Karpas-422 (cell line): ENCODE measurements around the gene C11orf97. TPM values are rescaled to one million over a fixed set of nuclear protein-coding genes. Genes with fewer than 3 reads are reported as not detected.

Experiments
- DNase-seq: peaks from one replicate; pipeline ENCODE4 v3.0.0-alpha.2; 2015
- H2AFZ ChIP-seq: fragments of 200-600 bp; sonication (generic); 2 replicates; pipeline ENCODE4 v1.6.1; 2014; ENCODE audit warnings: antibody characterized with exemption, low read length, mixed read lengths
- H3K27ac ChIP-seq: fragments of 200-600 bp; sonication (generic); 2 replicates; pipeline ENCODE4 v1.5.1; 2014; ENCODE audit warnings: mild to moderate bottlenecking, low read length, moderate library complexity
- H3K27me3 ChIP-seq: fragments of 200-600 bp; sonication (generic); 2 replicates; pipeline ENCODE4 v1.6.1; 2014; ENCODE audit warnings: low read length, mixed read lengths
- H3K36me3 ChIP-seq: fragments of 200-600 bp; sonication (generic); 2 replicates; pipeline ENCODE4 v1.6.1; 2014; ENCODE audit warnings: low read length, mixed read lengths; ENCODE audit not compliant: insufficient read depth
- H3K4me1 ChIP-seq: fragments of 200-600 bp; sonication (generic); 2 replicates; pipeline ENCODE4 v1.6.1; 2014; ENCODE audit warnings: mild to moderate bottlenecking, low read length, mixed read lengths
- H3K4me2 ChIP-seq: fragments of 200-600 bp; sonication (generic); 2 replicates; pipeline ENCODE4 v1.6.1; 2014; ENCODE audit warnings: low read length, low read depth, mild to moderate bottlenecking; ENCODE audit not compliant: poor library complexity, severe bottlenecking
- H3K4me3 ChIP-seq: fragments of 200-600 bp; sonication (generic); 2 replicates; pipeline ENCODE4 v1.5.1; 2014; ENCODE audit warnings: mild to moderate bottlenecking, antibody characterized with exemption, low read length, mixed read lengths
- H3K79me2 ChIP-seq: fragments of 200-600 bp; sonication (generic); 2 replicates; pipeline ENCODE4 v1.6.1; 2014; ENCODE audit warnings: mild to moderate bottlenecking, low read length, mixed read lengths
- H3K9ac ChIP-seq: fragments of 200-600 bp; sonication (generic); 2 replicates; pipeline ENCODE4 v1.6.0; 2014; ENCODE audit warnings: low read length
- H3K9me2 ChIP-seq: fragments of 200-600 bp; sonication (generic), shearing (Covaris generic); replicated peaks from 2 replicates; pipeline ENCODE4 v1.6.0; 2014; ENCODE audit warnings: mild to moderate bottlenecking, low read length, moderate library complexity; ENCODE audit not compliant: insufficient read depth
- H3K9me3 ChIP-seq: fragments of 300-700, 200-600 bp; sonication (generic); 2 replicates; pipeline ENCODE4 v1.6.1; 2014; ENCODE audit warnings: low read length, mixed read lengths
- H4K20me1 ChIP-seq: fragments of 200-600 bp; sonication (generic); 2 replicates; pipeline ENCODE4 v1.6.1; 2014; ENCODE audit warnings: mild to moderate bottlenecking, antibody characterized with exemption, low read length, low read depth; ENCODE audit not compliant: insufficient read depth
- total RNA-seq: library from RNA; depleted of rRNA; stranded (reverse); fragments of >200 nt; shearing (Covaris generic); gene quantifications from 2 replicates; pipeline ENCODE4 v1.2.3, GENCODE V29; 2014; ENCODE audit warnings: low replicate concordance

C11orf97 gene
- total RNA-seq, 1 experiment from 2014 or later = not detected

DNA sequence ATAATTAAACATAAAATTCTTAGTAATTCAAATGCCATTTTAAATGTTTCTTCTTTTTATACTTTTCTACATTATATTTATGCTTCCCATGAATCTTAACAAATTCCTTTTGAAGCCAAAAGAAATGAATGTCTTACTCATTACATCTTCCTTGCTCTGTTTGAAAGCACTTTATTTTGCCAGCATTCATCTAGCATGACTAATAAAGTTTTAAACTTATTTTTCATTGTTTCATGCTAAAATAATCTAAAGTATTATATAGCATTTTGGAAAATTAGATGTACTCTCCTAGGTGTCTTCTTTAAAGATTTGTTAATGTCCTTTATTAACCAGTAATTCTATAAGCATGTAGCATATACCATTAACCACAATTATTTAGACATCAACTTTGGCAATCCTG is 45.2 kb downstream of the C11orf97 start:
- Histone ChIP-seq H2AFZ (no peak overlapping the region), H3K27me3 (no peaks in the 10 kb centered on the region), H3K4me1 (no peaks in the 10 kb centered on the region), H3K27ac (no peak overlapping the region), H3K4me3 (no peak overlapping the region), H3K79me2 (no peaks in the 10 kb centered on the region), H4K20me1 (no peaks in the 10 kb centered on the region), H3K9ac (no peak overlapping the region), H3K36me3 (no peaks in the 10 kb centered on the region), H3K9me3 (no peaks in the 10 kb centered on the region), H3K9me2 (no peaks in the 10 kb centered on the region), H3K4me2 (no peak overlapping the region)
- no peak for DNase-seq

DNA sequence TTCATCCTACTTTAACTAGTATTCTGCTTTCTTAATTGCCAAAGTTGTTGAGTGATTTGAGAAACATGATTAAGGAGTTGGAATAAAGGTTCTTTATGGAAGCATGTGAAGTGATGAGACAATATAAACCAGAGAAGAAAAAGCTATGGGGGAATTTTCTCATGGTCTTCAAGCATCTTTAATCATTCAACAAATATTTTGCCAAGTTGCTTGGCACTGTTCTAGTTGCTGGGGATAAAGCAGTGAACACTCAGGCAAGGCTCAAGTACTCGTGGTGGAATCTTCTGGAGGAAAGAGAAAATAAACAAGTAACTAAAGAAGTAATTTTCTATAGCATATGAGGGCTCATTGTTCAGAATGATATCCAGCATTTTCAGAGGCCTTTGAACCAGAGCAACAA is 45.7 kb downstream of the C11orf97 start:
- Histone ChIP-seq H2AFZ (no peak overlapping the region), H3K27ac (no peak overlapping the region), H3K4me1 (no peaks in the 10 kb centered on the region), H3K4me3 (no peak overlapping the region), H3K79me2 (no peaks in the 10 kb centered on the region), H3K36me3 (no peaks in the 10 kb centered on the region), H4K20me1 (no peaks in the 10 kb centered on the region), H3K9ac (no peak overlapping the region), H3K9me3 (no peaks in the 10 kb centered on the region), H3K4me2 (no peak overlapping the region), H3K9me2 (no peaks in the 10 kb centered on the region), H3K27me3 (no peaks in the 10 kb centered on the region)
- DNase-seq = no peak

DNA sequence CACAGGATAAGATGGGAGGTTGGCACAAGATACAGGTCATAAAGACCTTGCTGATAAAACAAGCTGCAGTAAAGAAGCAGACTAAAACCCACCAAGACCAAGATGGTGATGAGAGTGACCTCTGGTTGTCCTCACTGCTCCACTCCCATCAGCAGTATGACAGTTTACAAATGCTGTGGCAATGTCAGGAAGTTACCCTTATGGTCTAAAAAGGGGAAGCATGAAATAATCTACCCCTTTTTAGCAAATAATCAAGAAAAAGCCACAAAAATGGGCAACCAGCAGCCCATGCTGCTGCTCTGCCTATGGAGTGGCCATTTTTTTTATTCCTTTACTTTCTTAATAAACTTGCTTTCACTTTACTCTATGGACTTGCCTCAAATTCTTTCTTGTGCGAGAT is 46.2 kb downstream of the C11orf97 start:
- DNase-seq = no peak
- Histone ChIP-seq H2AFZ (no peak overlapping the region), H3K4me1 (no peaks in the 10 kb centered on the region), H3K9me2 (no peaks in the 10 kb centered on the region), H4K20me1 (no peaks in the 10 kb centered on the region), H3K27ac (no peak overlapping the region), H3K4me2 (no peak overlapping the region), H3K4me3 (no peak overlapping the region), H3K9ac (no peak overlapping the region), H3K27me3 (no peaks in the 10 kb centered on the region), H3K36me3 (no peaks in the 10 kb centered on the region), H3K79me2 (no peaks in the 10 kb centered on the region), H3K9me3 (no peaks in the 10 kb centered on the region)

DNA sequence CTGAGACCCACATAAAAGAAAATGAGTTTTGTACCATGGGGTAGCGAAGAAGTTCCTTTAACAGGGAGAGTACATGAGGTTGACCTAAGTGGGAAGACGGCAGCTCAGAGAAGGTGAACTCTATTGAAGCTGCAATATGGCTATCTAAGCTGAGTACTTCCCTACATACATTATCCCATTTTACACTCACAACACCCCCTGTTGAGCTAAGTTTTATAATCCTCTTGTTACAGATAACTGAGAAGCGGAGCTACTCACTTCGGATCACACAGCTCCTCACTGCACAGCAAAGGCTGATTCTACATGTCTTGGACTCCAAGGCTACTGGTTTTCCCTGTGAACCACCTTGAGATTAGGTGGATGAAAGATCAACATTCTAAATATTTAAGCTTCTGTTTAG is 46.7 kb downstream of the C11orf97 start:
- no peak overlapping the region for H3K4me3 ChIP-seq
- H2AFZ ChIP-seq = no peak overlapping the region
- H3K4me2 ChIP-seq = no peak overlapping the region
- no peaks in the 10 kb centered on the region for H4K20me1 ChIP-seq
- H3K27ac ChIP-seq = no peak overlapping the region
- no peaks in the 10 kb centered on the region for H3K36me3 ChIP-seq
- H3K9me3 ChIP-seq = no peaks in the 10 kb centered on the region
- H3K27me3 ChIP-seq = no peaks in the 10 kb centered on the region
- no peak for DNase-seq
- no peak overlapping the region for H3K9ac ChIP-seq
- H3K4me1 ChIP-seq = no peaks in the 10 kb centered on the region
- H3K9me2 ChIP-seq = no peaks in the 10 kb centered on the region
- no peaks in the 10 kb centered on the region for H3K79me2 ChIP-seq

DNA sequence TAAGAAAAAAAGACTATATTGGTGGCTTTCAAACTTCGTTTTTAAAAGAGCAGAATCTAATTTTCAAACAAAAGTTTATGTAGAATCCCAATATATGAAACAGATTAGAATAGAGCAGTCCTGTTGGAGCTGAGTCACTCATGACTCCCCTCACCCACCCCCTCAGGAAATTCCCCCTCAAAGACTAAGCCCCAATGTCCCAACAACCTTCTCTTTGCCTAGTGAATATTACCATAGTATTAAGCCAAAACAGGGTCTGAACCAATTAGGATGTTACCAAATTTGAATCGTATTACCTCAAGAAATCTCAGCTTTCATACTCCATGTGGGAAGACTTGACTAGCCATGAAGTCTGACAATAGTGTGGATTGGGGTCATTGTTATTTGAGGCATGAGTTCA is 47.1 kb downstream of the C11orf97 start:
- H3K27me3 ChIP-seq = no peaks in the 10 kb centered on the region
- no peak overlapping the region for H3K4me3 ChIP-seq
- H3K9me2 ChIP-seq = no peaks in the 10 kb centered on the region
- no peak overlapping the region for H3K4me2 ChIP-seq
- no peak overlapping the region for H2AFZ ChIP-seq
- H3K9ac ChIP-seq = no peak overlapping the region
- H3K36me3 ChIP-seq = no peaks in the 10 kb centered on the region
- no peaks in the 10 kb centered on the region for H4K20me1 ChIP-seq
- no peak for DNase-seq
- no peaks in the 10 kb centered on the region for H3K4me1 ChIP-seq
- H3K27ac ChIP-seq = no peak overlapping the region
- H3K9me3 ChIP-seq = no peaks in the 10 kb centered on the region
- no peaks in the 10 kb centered on the region for H3K79me2 ChIP-seq

DNA sequence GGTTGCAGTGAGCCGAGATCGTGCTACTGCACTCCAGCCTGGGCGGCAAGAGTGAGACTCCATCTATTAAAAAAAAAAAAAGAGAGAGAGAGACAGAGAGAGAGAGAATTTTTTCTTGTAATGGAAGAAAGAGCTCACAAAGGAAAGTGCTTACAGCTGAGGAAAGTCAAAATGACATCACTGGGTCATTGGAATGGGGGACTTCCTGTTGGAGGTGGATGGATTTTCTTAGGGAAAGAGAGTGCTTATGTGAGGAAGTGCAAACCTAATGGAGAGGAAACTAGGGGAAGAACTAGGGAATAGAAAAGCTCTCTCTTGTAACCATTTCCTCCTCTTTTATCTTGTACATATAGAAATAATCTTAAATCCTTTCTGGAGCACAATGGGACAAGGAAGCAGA is 48.6 kb downstream of the C11orf97 start:
- no peaks in the 10 kb centered on the region for H3K36me3 ChIP-seq
- H3K9ac ChIP-seq = no peak overlapping the region
- no peaks in the 10 kb centered on the region for H3K4me1 ChIP-seq
- no peaks in the 10 kb centered on the region for H3K79me2 ChIP-seq
- no peak overlapping the region for H3K4me2 ChIP-seq
- no peaks in the 10 kb centered on the region for H3K9me3 ChIP-seq
- H3K9me2 ChIP-seq = no peaks in the 10 kb centered on the region
- no peak for DNase-seq
- H2AFZ ChIP-seq = no peak overlapping the region
- no peak overlapping the region for H3K27ac ChIP-seq
- no peaks in the 10 kb centered on the region for H3K27me3 ChIP-seq
- H4K20me1 ChIP-seq = no peaks in the 10 kb centered on the region
- H3K4me3 ChIP-seq = no peak overlapping the region

DNA sequence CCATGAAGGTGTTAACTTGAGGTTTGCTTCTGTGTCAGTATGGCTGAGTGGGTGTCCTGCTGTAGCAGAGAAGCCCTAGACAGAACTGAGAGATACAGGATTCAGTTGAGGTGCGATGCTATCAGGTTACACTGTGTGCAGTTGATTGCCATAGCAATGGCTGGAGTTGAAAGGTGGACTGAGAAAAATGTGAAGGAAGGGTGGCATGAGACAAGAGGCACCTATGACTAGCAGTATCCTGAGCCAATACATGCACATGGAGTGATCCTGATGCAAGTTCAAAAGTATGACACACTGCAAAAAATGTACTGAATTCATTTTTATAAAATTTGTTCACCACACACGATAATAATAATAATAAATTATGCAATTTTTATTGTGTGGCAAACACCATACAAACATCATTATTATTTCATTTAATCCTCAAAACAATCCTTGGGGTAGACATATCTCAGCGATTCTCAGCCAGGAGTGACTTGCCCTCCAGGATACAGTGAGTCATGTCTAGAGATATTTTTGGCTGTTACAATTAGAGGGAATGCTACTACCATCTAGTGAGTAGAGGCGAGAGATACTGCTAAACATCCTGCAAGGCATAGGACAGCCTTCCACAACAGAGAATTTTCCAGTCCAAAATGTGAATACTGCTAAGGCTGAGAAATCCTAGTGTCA is 51.1 kb downstream of the C11orf97 start:
- no peaks in the 10 kb centered on the region for H4K20me1 ChIP-seq
- no peak overlapping the region for H3K4me2 ChIP-seq
- no peak overlapping the region for H3K27ac ChIP-seq
- H3K9ac ChIP-seq = no peak overlapping the region
- no peak overlapping the region for H3K4me3 ChIP-seq
- H3K9me3 ChIP-seq = no peaks in the 10 kb centered on the region
- no peaks in the 10 kb centered on the region for H3K36me3 ChIP-seq
- no peaks in the 10 kb centered on the region for H3K9me2 ChIP-seq
- no peaks in the 10 kb centered on the region for H3K4me1 ChIP-seq
- H3K79me2 ChIP-seq = no peaks in the 10 kb centered on the region
- no peak for DNase-seq
- no peak overlapping the region for H2AFZ ChIP-seq
- H3K27me3 ChIP-seq = no peaks in the 10 kb centered on the region

DNA sequence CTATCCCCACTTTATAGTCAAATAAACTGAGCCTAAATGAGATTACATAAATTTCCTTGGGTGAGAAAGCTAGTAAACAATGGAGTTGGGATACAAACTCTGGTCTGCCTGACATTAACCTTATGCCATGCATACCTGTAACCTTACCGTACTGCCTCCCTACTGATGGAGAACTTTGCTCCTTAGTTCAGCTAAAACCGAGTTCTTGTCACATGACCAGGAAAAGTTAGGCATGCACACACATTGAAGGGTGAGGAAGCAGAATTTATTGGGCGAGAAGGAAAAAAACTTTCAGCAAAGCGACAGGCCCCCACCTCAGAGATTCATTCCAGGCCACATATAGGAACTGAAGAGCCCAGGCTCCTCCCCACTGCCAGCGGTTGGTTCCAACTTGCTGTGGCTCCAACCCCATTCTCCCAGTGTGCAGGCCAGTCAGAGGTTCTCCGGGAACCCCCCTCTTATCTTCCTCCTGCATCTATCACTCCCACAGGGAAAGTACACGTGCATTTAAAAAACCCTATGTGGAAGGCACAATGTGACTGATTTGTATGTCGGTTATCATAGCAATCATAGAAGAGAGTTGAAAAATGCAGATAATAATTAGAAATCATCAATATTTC is 51.7 kb downstream of the C11orf97 start:
- H3K9me2 ChIP-seq = no peaks in the 10 kb centered on the region
- no peaks in the 10 kb centered on the region for H3K9me3 ChIP-seq
- no peak overlapping the region for H2AFZ ChIP-seq
- H3K9ac ChIP-seq = no peak overlapping the region
- no peak overlapping the region for H3K27ac ChIP-seq
- H3K4me1 ChIP-seq = no peaks in the 10 kb centered on the region
- H3K4me3 ChIP-seq = no peak overlapping the region
- DNase-seq = no peak
- H3K27me3 ChIP-seq = no peaks in the 10 kb centered on the region
- H4K20me1 ChIP-seq = no peaks in the 10 kb centered on the region
- no peaks in the 10 kb centered on the region for H3K36me3 ChIP-seq
- no peak overlapping the region for H3K4me2 ChIP-seq
- no peaks in the 10 kb centered on the region for H3K79me2 ChIP-seq
